Uterus (tissue), 2 donors: Measurements from ENCODE around the gene PAK1IP1.

Experiments
- CTCF ChIP-seq, 4 experiments: fragments of 200-600 bp in 2 of 4; fragments of 450-650 bp in 2 of 4; sonication (generic) in 2 of 4; IDR thresholded peaks; one replicate each; pipeline ENCODE4 v1.5.1; 2016 to 2019; ENCODE audit warnings: antibody characterized with exemption in 4 of 4, mild to moderate bottlenecking in 2 of 4, moderate library complexity in 1 of 4
- POLR2A ChIP-seq, 2 donors: fragments of 450-650 bp; IDR thresholded peaks; one replicate each; pipeline ENCODE4 v1.6.1; 2016; ENCODE audit warnings: antibody characterized with exemption in 2 of 2, mild to moderate bottlenecking in 1 of 2, moderate library complexity in 1 of 2

- no peak for TF ChIP-seq POLR2A (IDR thresholded peaks at IDR 0.05)
- no peak for TF ChIP-seq CTCF (IDR thresholded peaks at IDR 0.05)
Observed at GRCh38 chr6:10736731-10737130, 42.0 kb downstream of the PAK1IP1 start.
